Skeletal muscle tissue (tissue), 4 donors: ENCODE results near the gene LASP1. TPM values are rescaled to one million over a fixed set of nuclear protein-coding genes. Genes with fewer than 3 reads are reported as not detected.

Experiments used
- H3K27ac ChIP-seq: one replicate; pipeline ENCODE4 v1.7.0; 2013; ENCODE audit warnings: mild to moderate bottlenecking, low read depth, low read length, inconsistent platforms
- H3K27me3 ChIP-seq, 3 donors: one replicate each; pipeline ENCODE4 v1.7.0; 2013; ENCODE audit warnings: low read length in 3 of 3; ENCODE audit not compliant: control insufficient read depth in 3 of 3, insufficient read depth in 3 of 3
- H3K36me3 ChIP-seq, 3 donors: one replicate each; pipeline ENCODE4 v1.7.0; 2013; ENCODE audit warnings: low read length in 3 of 3; ENCODE audit not compliant: control insufficient read depth in 3 of 3, insufficient read depth in 3 of 3
- H3K4me1 ChIP-seq, 3 donors: one replicate each; pipeline ENCODE4 v1.7.0; 2013; ENCODE audit warnings: low read length in 3 of 3, mild to moderate bottlenecking in 3 of 3; ENCODE audit not compliant: control insufficient read depth in 3 of 3, insufficient read depth in 3 of 3
- H3K4me3 ChIP-seq, 3 donors: one replicate each; pipeline ENCODE4 v1.7.0; 2013; ENCODE audit warnings: low read length in 3 of 3
- H3K9ac ChIP-seq, 3 donors: one replicate each; pipeline ENCODE4 v1.7.0; 2013; ENCODE audit warnings: low read length in 3 of 3, mild to moderate bottlenecking in 3 of 3, moderate library complexity in 2 of 3, low read depth in 1 of 3
- H3K9me3 ChIP-seq, 3 donors: one replicate each; pipeline ENCODE4 v1.7.0; 2013; ENCODE audit warnings: low read length in 3 of 3; ENCODE audit not compliant: control insufficient read depth in 3 of 3
- total RNA-seq: library from RNA; depleted of rRNA; stranded (reverse); fragments of >200 nt; gene quantifications from one replicate; pipeline ENCODE4 v1.2.3, GENCODE V29; 2014
- donor health status: Osteomylitis.

The LASP1 gene
- total RNA-seq, 1 donor from 2014 or later: 37.1 TPM

DNA sequence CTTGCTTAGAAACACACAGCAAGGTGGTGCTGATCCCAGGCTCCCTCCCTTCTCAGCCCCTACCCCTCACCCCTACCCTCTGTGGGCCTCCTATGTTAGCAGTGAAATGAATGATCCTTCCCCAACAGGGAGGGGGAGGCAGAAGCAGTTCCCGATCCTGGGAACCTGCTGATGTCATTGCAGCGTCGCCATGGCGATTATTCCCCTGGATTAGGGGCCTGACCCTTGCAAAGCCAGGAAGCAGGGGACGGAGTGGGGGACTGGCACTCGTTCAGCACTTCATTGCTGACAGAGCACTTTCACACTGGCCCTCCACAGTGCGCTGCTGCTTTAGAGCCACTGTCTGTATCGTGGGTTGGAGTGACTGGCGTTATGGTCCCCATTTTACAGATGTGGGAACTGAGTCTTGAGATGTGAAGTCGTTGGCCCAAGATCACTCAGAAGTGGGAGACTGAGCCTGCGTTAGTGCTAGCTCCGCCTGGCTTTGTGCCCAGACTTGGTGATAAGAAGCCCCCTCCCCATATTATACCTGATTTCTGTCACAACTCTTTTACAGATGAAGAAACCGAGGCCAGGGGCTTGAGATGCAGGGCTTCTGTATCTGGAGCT, 26.6 kb downstream of the LASP1 start:
- Histone ChIP-seq H3K27ac (peak overlapping the region; percentile 69), H3K27me3 (no peaks in the 10 kb centered on the region), H3K9me3 (no peaks in the 10 kb centered on the region), H3K4me3 (peak overlapping the region in 1 of 3 donors; percentile 41), H3K36me3 (peaks cover 16 to 22% (median 19%) of the 10 kb centered on the region in 3 donors), H3K4me1 (peaks cover 59 to 72% (median 66%) of the 10 kb centered on the region in 3 donors), H3K9ac (peak overlapping the region; percentile 30 to 62 (median 50))

DNA sequence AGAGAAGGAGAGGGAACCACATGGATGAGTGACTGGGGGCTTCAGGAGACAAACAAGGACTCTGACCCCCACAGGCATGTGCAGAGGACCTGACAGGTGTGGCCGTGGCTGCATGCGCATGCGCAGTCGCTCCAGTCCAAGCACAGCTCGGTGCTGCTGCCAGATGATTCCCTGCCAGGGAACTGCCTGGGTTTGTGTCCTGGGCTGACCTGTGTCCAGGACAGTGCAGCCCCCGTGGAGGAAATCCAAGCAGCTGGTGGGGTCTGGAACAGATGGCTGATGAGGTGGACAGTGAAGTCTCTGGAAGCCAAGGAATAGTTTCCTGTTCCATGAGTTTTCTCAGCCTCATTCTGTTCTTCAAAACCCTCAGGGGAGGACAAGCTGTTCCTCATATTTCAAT, 27.3 kb downstream of the LASP1 start:
- Histone ChIP-seq H3K27me3 (no peaks in the 10 kb centered on the region), H3K36me3 (peaks cover 10 to 16% (median 12%) of the 10 kb centered on the region in 3 donors), H3K4me1 (peaks cover 64 to 76% (median 72%) of the 10 kb centered on the region in 3 donors), H3K4me3 (peak overlapping the region in 1 of 3 donors; percentile 41), H3K9me3 (no peaks in the 10 kb centered on the region), H3K9ac (peak overlapping the region in 1 of 3 donors; percentile 62), H3K27ac (peak overlapping the region; percentile 69)

DNA sequence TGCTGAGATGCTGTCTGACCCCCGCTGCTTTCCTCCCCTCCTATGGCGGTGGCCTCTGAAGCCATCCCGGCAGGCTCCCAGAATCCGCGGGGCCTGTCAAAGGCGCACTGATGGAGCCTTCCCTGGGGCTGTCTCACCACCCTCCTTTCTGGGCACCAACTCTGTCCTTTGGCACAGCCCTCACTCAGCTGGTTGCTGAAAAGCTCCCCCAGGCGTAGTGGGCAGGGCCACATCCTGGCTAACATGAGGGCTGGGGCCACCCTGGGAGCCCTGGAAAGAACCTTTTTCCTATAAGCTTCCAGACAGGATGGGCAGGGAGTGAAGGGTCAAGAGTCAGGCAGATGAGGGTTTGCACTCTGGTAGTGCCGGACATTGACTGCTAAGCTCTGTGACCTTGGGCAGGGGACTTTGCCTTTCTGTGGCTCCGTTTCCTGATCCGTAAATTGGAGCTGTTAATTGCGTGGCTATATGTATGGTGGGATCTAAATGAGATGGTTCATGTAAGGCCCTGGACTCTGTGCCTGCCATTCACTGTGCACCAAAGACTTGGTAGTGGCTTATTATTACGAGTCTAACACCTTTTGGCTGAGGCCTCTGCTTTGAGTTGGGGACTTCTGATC, 27.9 kb downstream of the LASP1 start:
- Histone ChIP-seq H3K27ac (peak overlapping the region; percentile 69), H3K9me3 (no peaks in the 10 kb centered on the region), H3K36me3 (peaks cover 6 to 12% (median 7%) of the 10 kb centered on the region in 3 donors), H3K4me1 (peaks cover 61 to 71% (median 67%) of the 10 kb centered on the region in 3 donors), H3K4me3 (peak overlapping the region in 1 of 3 donors; percentile 41), H3K27me3 (no peaks in the 10 kb centered on the region), H3K9ac (peak overlapping the region in 1 of 3 donors; percentile 40)

DNA sequence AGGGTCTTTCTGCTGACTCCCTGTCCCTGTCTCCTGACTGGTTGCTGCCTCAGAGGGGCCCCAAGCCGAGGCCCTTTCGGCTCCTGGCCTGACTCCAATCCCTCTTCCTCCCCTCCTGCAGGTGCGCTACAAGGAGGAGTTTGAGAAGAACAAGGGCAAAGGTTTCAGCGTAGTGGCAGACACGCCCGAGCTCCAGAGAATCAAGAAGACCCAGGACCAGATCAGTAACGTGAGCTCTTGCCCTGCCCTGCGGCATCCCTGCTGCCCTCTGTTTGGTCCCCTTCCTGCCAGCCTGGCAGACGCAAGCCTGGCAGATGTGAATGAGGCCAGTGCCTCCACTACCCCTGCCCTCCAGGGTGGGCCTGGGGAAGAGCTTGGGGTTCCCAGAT, 28.4 kb downstream of the LASP1 start:
- peak overlapping the region; percentile 69 for H3K27ac ChIP-seq
- H3K36me3 ChIP-seq: peaks cover 5 to 9% (median 7%) of the 10 kb centered on the region in 3 donors
- no peaks in the 10 kb centered on the region for H3K9me3 ChIP-seq
- H3K9ac ChIP-seq: peak overlapping the region in 1 of 3 donors; percentile 33
- no peaks in the 10 kb centered on the region for H3K27me3 ChIP-seq
- peaks cover 59 to 70% (median 62%) of the 10 kb centered on the region in 3 donors for H3K4me1 ChIP-seq
- no peak overlapping the region for H3K4me3 ChIP-seq

DNA sequence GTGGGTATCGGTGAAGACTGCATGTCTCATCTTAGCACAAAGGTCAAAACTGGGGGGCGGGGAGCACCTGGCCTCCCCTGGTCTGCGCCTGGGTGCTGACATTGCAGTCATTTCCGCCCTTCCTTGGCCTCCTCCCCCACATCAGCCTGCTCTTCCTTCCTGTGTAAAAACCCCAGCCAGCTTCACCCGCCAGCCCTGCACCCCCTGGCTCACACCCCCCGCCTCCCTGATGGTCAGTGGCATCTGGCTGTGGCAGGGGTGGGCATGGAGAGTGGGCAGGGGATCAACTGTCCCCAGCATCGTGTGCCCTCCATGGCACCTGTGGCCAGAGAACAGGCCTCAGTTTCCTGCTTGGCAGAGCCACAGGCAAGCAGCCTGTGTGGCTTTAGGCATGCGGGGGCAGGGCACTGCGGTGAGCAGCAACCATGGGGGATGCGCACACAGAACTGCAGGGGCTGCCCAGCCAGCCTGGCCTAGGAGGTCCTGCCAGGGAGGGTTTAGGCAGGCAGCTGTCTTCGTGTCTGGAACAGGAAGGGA, 29.0 kb downstream of the LASP1 start:
- Histone ChIP-seq H3K4me1 (peaks cover 54 to 64% (median 56%) of the 10 kb centered on the region in 3 donors), H3K36me3 (peaks cover 5 to 9% (median 7%) of the 10 kb centered on the region in 3 donors), H3K9me3 (no peaks in the 10 kb centered on the region), H3K4me3 (no peak overlapping the region), H3K27me3 (no peaks in the 10 kb centered on the region), H3K9ac (peak overlapping the region in 1 of 3 donors; percentile 33), H3K27ac (peak overlapping the region; percentile 69)

DNA sequence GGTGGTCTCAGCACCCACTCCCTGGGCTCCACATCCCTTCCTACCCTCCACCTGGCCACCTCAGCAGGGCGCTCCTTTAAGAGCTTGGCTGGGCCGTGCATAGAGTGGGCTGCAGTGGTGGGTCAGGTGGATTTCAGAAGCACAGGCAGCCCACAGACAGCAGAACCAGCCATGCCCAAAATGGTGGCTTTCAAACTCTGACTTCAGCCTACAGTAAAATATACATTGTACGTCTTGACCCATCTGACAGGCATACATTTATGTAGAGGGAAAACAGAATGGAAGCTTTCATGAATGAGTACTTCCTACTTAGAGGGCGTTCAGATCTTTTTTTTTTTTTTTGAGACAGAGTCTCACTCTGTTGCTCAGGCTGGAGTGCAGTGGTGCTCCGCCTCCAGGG, 29.6 kb downstream of the LASP1 start:
- no peaks in the 10 kb centered on the region for H3K27me3 ChIP-seq
- H3K27ac ChIP-seq: peak overlapping the region; percentile 69
- H3K9ac ChIP-seq: no peak overlapping the region
- H3K9me3 ChIP-seq: no peaks in the 10 kb centered on the region
- peaks cover 5 to 9% (median 7%) of the 10 kb centered on the region in 3 donors for H3K36me3 ChIP-seq
- peaks cover 51 to 58% (median 51%) of the 10 kb centered on the region in 3 donors for H3K4me1 ChIP-seq
- H3K4me3 ChIP-seq: no peak overlapping the region

DNA sequence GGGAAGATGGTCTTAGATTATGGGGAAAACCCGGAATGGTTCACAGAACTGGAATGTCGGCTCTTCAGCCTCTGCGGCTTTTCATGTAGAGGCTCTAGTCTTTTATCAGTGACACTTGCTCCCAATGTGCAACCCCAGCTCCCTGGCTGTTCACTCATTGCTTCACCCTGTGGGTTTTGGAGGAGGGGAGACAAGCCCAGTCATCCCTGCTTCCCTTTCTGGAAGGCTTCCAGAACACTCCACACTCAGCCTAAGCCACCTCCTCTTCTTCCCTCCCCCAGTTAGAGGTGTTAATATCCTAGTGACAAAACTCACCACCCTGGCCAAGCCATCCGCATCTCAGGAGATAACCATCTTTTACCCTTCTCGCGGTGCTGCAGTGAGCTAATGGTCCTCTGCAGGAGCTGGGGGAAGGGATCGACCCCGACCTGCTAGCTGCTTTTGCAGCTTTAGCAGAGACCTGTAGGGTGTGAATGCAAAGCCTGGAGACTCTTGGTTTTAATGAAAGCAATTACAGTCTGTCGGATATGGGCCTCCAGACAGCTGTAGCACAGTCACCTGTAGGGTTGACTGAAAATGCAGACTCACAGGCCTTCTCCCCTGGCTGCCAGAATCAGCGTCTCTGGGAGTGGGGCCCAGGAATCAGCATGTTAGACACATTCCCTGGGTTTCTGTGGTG, 31.3 kb downstream of the LASP1 start:
- peak overlapping the region; percentile 47 for H3K27ac ChIP-seq
- peak overlapping the region in 2 of 3 donors; percentile 51 to 60 for H3K9ac ChIP-seq
- H3K4me3 ChIP-seq: peak overlapping the region in 2 of 3 donors; percentile 13 to 38
- no peaks in the 10 kb centered on the region for H3K9me3 ChIP-seq
- H3K36me3 ChIP-seq: peaks cover 3 to 12% (median 7%) of the 10 kb centered on the region in 3 donors
- H3K4me1 ChIP-seq: peaks cover 50 to 56% (median 51%) of the 10 kb centered on the region in 3 donors
- H3K27me3 ChIP-seq: no peaks in the 10 kb centered on the region

DNA sequence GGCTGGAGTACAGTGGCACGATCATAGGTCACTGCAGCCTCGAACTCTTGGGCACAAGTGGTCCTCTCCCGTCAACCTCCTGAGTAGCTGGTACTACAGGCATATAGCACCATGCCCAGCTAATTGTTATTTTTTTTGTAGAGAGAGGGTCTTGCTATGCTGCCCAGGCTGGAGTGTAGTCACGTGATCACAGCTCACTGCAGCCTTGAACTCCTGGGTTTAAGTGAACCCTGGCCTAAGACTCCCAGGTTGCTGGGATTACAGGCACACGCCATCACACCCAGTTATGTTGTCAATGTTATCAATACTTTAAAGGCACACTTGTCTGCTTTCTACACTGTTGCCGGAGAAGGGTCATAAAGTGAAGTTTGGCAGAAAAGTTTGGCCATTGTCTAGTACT, 33.5 kb downstream of the LASP1 start:
- no peak overlapping the region for H3K9ac ChIP-seq
- peaks cover 4 to 12% (median 7%) of the 10 kb centered on the region in 3 donors for H3K36me3 ChIP-seq
- H3K27me3 ChIP-seq: no peaks in the 10 kb centered on the region
- no peaks in the 10 kb centered on the region for H3K9me3 ChIP-seq
- H3K4me1 ChIP-seq: peaks cover 44 to 53% (median 47%) of the 10 kb centered on the region in 3 donors
- no peak overlapping the region for H3K27ac ChIP-seq
- no peak overlapping the region for H3K4me3 ChIP-seq

DNA sequence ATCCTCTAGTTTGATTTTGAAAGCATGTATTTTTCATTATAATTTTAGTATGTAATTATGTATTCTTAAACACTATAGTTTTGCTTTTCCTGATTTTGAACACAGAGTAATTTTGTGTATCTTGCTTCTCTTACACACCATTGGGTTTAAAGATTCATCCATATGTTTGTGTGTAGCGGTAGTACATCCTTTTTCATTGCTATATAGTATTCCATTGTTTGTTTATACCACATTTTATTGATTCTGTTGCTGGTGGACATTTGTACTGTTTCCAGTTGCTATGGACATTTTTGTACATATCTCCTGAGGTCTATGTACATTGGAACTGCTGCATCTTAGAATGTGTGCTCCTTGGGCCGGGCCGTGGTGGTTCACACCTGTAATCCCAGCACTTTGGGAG, 35.0 kb downstream of the LASP1 start:
- Histone ChIP-seq H3K9ac (no peak overlapping the region), H3K9me3 (no peaks in the 10 kb centered on the region), H3K4me1 (peaks cover 35 to 43% (median 40%) of the 10 kb centered on the region in 3 donors), H3K4me3 (no peak overlapping the region), H3K27me3 (no peaks in the 10 kb centered on the region), H3K27ac (no peak overlapping the region), H3K36me3 (peaks cover 2 to 4% (median 4%) of the 10 kb centered on the region in 3 donors)
